ENCODE data around the gene TCEANC.

GRCh38 chrX:13676885-13677284 is 23.9 kb downstream of the TCEANC start:
- TF ChIP-seq CTCF (conservative IDR thresholded peaks at IDR 0.05; ENCODE audit: low read depth, low read length) (no peak), EZH2 (IDR thresholded peaks at IDR 0.05; ENCODE audit: borderline replicate concordance, low read depth, low read length, poor library complexity, severe bottlenecking) (no peak)
